K562 (cell line): Measurements from ENCODE around the gene ENG. TPM values are rescaled to one million over a fixed set of nuclear protein-coding genes. Genes with fewer than 3 reads are reported as not detected.

ENCODE experiments used
- ARHGAP35 ChIP-seq: fragments of 450-650 bp; IDR thresholded peaks from 2 replicates; pipeline ENCODE4 v1.6.1; 2018; ENCODE audit not compliant: partially characterized antibody
- ARID1B ChIP-seq: fragments of 450-650 bp; IDR thresholded peaks from 2 replicates; pipeline ENCODE4 v1.6.1; 2016; ENCODE audit warnings: antibody characterized with exemption, mild to moderate bottlenecking, inconsistent platforms
- ATF4 ChIP-seq: fragments of 450-650 bp; formaldehyde crosslinking; IDR thresholded peaks from 2 replicates; pipeline ENCODE4 v1.4.0; 2022; ENCODE audit warnings: mild to moderate bottlenecking, moderate library complexity
- ATF7 ChIP-seq: fragments of 450-650 bp; IDR thresholded peaks from 2 replicates; pipeline ENCODE4 v1.7.1; 2014; ENCODE audit warnings: mild to moderate bottlenecking, moderate library complexity
- BDP1 ChIP-seq: IDR thresholded peaks from 3 replicates; pipeline ENCODE4 v1.6.1; 2011; ENCODE audit not compliant: insufficient read length, insufficient read depth
- CBX3 ChIP-seq, 2 experiments: IDR thresholded peaks; 1 replicate in 1 of 2; 2 replicates in 1 of 2; pipeline ENCODE4 v1.6.1; 2012; ENCODE audit warnings: inconsistent platforms in 2 of 2, low read length in 2 of 2, borderline replicate concordance in 1 of 2, control low read depth in 1 of 2
- CHD4 ChIP-seq: fragments of 200-600 bp; sonication (generic); IDR thresholded peaks from 3 replicates; pipeline ENCODE4 v1.6.1; 2012; ENCODE audit warnings: low read depth, mild to moderate bottlenecking, mixed read lengths, low read length, inconsistent platforms; ENCODE audit not compliant: insufficient read depth, insufficient replicate concordance, poor library complexity, severe bottlenecking
- DACH1 ChIP-seq: fragments of 450-650 bp; IDR thresholded peaks from 2 replicates; pipeline ENCODE4 v1.6.1; 2018; ENCODE audit not compliant: partially characterized antibody
- HIVEP1 ChIP-seq: fragments of 250-450 bp; sonication (Bioruptor Pico); IDR thresholded peaks from 2 replicates; pipeline ENCODE4 v1.4.0; 2020; ENCODE audit warnings: mild to moderate bottlenecking
- JUND ChIP-seq, 2 experiments: IDR thresholded peaks; 2 replicates in 1 of 2; 3 replicates in 1 of 2; pipeline ENCODE4 v1.6.1; 2011; ENCODE audit warnings: borderline replicate concordance in 2 of 2, low read depth in 2 of 2, low read length in 2 of 2, improper control_type of control experiment in 1 of 2, missing biosample characterization in 1 of 2, missing genetic modification characterization in 1 of 2, missing genetic modification reagents in 1 of 2
- KDM4B ChIP-seq, 2 experiments: fragments of 450-650 bp in 1 of 2; sonication (generic) in 1 of 2; IDR thresholded peaks; 2 replicates each; pipeline ENCODE4 v1.6.1; 2016 to 2017; ENCODE audit warnings: borderline replicate concordance in 2 of 2, antibody characterized with exemption in 1 of 2, low read depth in 1 of 2, mild to moderate bottlenecking in 1 of 2
- MAZ ChIP-seq, 2 experiments: fragments of 450-650 bp in 1 of 2; sonication (generic) in 1 of 2; formaldehyde crosslinking; IDR thresholded peaks in 1 of 2; conservative IDR thresholded peaks in 1 of 2; 2 replicates each; pipeline versions ENCODE4 v1.4.0 to v1.5.0; 2020; ENCODE audit warnings: mild to moderate bottlenecking in 1 of 2, missing genetic modification reagents in 1 of 2
- MCM7 ChIP-seq, 2 experiments: fragments of 450-650 bp; IDR thresholded peaks; 2 replicates each; pipeline ENCODE4 v1.6.1; 2016 to 2018
- NFXL1 ChIP-seq: fragments of 450-650 bp; formaldehyde crosslinking; IDR thresholded peaks from 2 replicates; pipeline ENCODE4 v1.4.0; 2021; ENCODE audit warnings: mild to moderate bottlenecking
- NKRF ChIP-seq: fragments of 450-650 bp; IDR thresholded peaks from 2 replicates; pipeline ENCODE4 v1.6.1; 2016; ENCODE audit warnings: borderline replicate concordance
- NUFIP1 ChIP-seq: fragments of 450-650 bp; IDR thresholded peaks from 2 replicates; pipeline ENCODE4 v1.6.1; 2018; ENCODE audit not compliant: partially characterized antibody
- SETDB1 ChIP-seq: IDR thresholded peaks from one replicate; pipeline ENCODE4 v1.6.1; 2012; ENCODE audit warnings: low read length, control low read depth, inconsistent platforms
- SMARCA5 ChIP-seq: fragments of 450-650 bp; IDR thresholded peaks from 2 replicates; pipeline ENCODE4 v1.6.1; 2016
- TAL1 ChIP-seq: fragments of 450-650 bp; IDR thresholded peaks from 2 replicates; pipeline ENCODE4 v1.6.1; 2016; ENCODE audit warnings: mild to moderate bottlenecking
- ZC3H8 ChIP-seq: fragments of 450-650 bp; IDR thresholded peaks from 2 replicates; pipeline ENCODE4 v1.6.1; 2017
- ZKSCAN8 ChIP-seq: fragments of 200-800 bp; sonication (Bioruptor generic); IDR thresholded peaks from 2 replicates; pipeline ENCODE4 v1.6.1; 2016; ENCODE audit warnings: missing genetic modification characterization, missing compliant biosample characterization
- ZNF583 ChIP-seq: fragments of 250-450 bp; sonication (Bioruptor Pico); IDR thresholded peaks from 2 replicates; pipeline ENCODE4 v1.4.0; 2020
- polyA plus RNA-seq, 8 experiments: library from polyadenylated mRNA; depleted of rRNA in 4 of 8; stranded (reverse) in 5 of 8; unstranded in 3 of 8; fragments of >200 nt; fragmentation: Nextera tagmentation in 2 of 8; fragmentation: Illumina TruSeq in 1 of 8; extraction: Ambion mirVana in 2 of 8; extraction: Trizol in 1 of 8; gene quantifications; 2 replicates each; pipeline versions ENCODE4 v1.2.1 to v1.2.3, GENCODE V29; 2011 to 2014; ENCODE audit warnings: inconsistent platforms in 1 of 8, missing spikeins in 1 of 8
- total RNA-seq, 7 experiments: library from RNA; depleted of rRNA in 6 of 7; stranded (reverse); fragments of >200 nt in 6 of 7; fragmentation: Illumina TruSeq in 2 of 7; extraction: Trizol in 2 of 7; gene quantifications; 2 replicates each; pipeline versions ENCODE4 v1.2.1 to v1.2.3, GENCODE V29; 2011 to 2021; ENCODE audit warnings: low replicate concordance in 1 of 7
- TF ChIP-seq, protein P1 (sequence below): fragments of 250-450 bp; sonication (Bioruptor Pico); IDR thresholded peaks from 2 replicates; pipeline ENCODE4 v1.5.0; 2021

Gene ENG
- total and polyA plus RNA-seq, 9 of the 15 experiments (the other 6 are each of a cell fraction or from before 2014, with no cell fraction given): 0.04 to 0.40 (median 0.14) TPM; not detected in 1

DNA sequence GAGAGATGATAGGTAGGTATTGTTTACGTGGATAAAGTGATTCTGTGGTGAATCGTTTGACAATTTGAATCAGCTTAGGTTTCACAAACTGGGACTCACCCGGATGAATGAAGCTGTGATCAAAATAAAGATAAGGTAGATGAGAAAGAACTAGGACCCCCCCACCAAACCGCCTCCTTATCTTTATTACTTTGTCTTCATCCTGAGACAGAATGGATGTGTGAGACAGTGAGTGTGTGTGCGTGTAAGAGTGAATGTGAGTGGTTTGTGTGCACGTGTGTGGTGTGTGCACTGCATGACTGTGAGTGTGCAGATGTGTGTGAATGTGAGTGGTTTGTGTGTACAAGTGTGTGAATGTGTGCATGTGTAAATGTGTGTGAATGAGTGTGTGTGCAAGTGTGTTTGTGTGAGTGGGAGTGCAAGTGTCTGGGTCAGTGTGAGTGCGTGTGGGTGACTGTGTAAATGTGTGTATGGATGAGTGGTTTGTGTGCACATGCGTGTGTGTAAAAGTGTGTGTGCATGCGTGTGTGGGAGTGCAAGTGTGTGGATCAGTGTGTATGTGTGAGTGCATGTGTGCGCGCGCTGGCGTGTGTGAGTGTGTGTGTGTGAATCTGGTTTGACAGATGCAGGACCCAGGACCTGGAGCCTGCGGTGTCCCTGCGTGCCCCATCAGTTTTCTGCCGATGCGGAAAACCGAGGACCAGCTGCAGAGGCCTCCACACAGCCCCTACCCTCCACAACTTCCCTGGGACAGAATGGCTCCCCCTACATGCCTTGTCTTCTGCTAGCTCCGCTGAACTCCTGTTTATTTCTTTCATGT lies 11.4 kb upstream of the ENG start (continued):
- TF ChIP-seq CHD4 (no peak), ZC3H8 (0 out of 2 replicates have a peak, but pooled peaks have one; percentile 18), CBX3 (IDR thresholded peaks at IDR 0.05; ENCODE audit: borderline replicate concordance in 1 of 2, low read length in 2 of 2) (no peak), NFXL1 (CRISPR knock-in tag) (0 out of 2 replicates have a peak, but pooled peaks have one; percentile 57), ARHGAP35 (peak; percentile 59), HIVEP1 (CRISPR knock-in tag) (no peak), ARID1B (peak; percentile 59; the same call in 1 of the 2 replicates), SMARCA5 (peak; percentile 92), SETDB1 (no peak), ATF7 (no peak), NUFIP1 (no peak), ZNF583 (peak; percentile 21; the same call in 1 of the 2 replicates), BDP1 (no peak), MCM7 (IDR thresholded peaks at IDR 0.05) (0 out of 4 replicates have a peak, but pooled peaks of 1 of the 2 experiments have one; percentile 62), NKRF (0 out of 2 replicates have a peak, but pooled peaks have one; percentile 42), DACH1 (no peak), ATF4 (CRISPR knock-in tag) (no peak), JUND (IDR thresholded peaks at IDR 0.05; ENCODE audit: borderline replicate concordance, low read depth, low read length) (no peak), JUND (tag; IDR thresholded peaks at IDR 0.05; ENCODE audit: borderline replicate concordance, low read depth, low read length) (peak; percentile 68; the same call in 2 of the 3 replicates), TAL1 (peak; percentile 16; the same call in 1 of the 2 replicates), MAZ (CRISPR knock-in tag; conservative IDR thresholded peaks at IDR 0.05 in 1 of 2, IDR thresholded peaks at IDR 0.05 in 1 of 2) (peak in 1 of 2 experiments; percentile 24; a peak in 1 of 4 replicates), KDM4B (IDR thresholded peaks at IDR 0.05; ENCODE audit: borderline replicate concordance in 2 of 2, low read depth in 1 of 2) (peak in 1 of 2 experiments; percentile 90; a peak in 1 of 4 replicates), ZKSCAN8 (CRISPR knock-in tag) (0 out of 2 replicates have a peak, but pooled peaks have one; percentile 23)
- TF ChIP-seq, protein P1, sequence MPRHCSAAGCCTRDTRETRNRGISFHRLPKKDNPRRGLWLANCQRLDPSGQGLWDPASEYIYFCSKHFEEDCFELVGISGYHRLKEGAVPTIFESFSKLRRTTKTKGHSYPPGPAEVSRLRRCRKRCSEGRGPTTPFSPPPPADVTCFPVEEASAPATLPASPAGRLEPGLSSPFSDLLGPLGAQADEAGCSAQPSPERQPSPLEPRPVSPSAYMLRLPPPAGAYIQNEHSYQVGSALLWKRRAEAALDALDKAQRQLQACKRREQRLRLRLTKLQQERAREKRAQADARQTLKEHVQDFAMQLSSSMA (CRISPR knock-in tag): no peak
